ENCODE measurements around the gene LPCAT3. TPM values are rescaled to one million over a fixed set of nuclear protein-coding genes. Genes with fewer than 3 reads are reported as not detected.

Gene LPCAT3
- total and polyA plus RNA-seq, 8 donors = 22.4 to 36.5 (median 32.0) TPM

DNA sequence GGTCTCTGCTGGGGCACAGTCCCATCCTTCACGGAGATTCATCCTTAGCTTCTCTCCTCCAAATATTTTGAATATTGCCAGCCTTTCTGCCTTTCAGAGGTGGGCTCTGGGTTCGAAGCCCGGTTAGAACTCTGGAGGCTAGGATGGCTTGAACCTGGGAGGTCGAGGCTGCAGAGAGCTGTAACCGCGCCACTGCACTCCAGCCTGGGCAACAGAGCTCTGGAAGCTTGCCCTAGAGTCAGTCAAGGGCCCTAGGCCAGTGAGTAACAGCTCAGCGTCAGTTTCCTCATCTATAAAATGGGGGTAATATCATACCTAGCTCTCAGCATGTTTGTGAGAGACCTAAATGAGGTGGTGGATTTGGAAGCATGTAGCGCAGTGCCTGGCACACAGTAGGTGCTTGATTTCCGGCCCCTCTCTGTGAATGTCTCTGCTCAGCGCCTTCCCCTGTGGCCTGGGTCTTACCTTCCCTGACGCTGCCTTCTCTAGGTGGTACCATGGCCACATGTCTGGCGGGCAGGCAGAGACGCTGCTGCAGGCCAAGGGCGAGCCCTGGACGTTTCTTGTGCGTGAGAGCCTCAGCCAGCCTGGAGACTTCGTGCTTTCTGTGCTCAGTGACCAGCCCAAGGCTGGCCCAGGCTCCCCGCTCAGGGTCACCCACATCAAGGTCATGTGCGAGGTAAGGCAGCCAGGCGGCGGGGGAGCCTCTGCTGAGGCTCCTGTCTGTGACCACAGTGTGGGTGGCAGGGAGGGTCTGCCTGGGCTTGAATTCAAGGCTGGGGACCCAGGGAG, 63.8 kb downstream of the LPCAT3 start:
- intact Hi-C loops (cut with DNase I) = no loop called here
- DNase-seq = peak in 2 of 6 donors; percentile 12 to 39

DNA sequence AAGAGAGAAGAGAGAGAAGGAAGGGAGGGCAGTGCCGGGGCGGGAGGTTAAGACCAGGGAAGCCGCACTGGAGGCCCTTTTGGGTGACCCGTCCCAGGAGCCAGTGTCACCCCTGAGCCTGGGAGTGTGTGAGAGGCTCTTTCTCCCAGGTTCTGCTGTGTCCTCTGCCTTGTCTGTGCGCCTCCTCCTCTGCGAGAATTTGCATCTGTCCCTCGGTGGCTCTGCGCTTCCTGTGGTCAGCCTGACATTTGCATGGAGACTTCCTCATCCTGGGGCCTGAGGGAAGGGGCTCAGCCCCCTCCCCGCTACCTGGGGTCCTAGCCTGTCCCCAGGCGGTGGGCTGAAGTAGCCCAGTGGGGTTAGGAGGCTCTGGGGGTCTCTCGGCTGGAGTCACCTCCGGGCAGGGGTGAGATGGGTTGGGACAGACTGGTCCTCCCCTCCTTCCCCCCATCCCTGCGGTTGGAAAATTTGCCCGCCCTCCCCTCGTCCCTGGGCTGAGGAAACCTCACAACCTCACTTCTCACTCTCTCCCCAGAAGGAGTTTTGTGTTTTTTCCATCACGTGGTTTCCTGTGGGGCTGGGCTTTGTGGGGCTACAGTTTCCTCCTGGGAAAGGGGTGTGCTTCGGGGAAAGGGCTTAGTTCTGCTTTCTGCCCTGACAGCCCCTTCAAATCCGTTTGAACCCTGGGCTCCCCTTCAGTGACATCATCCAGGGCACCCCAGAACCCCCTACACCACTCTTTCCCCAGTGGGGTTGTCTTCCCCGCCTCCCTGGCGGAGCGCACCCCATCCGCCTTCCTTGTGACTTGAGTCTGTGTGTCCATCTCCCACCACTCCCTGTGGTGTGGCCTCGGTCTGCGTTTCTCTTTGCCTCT, 64.6 kb downstream of the LPCAT3 start:
- FAIRE-seq (no peak), ATAC-seq (peak in 3 of 4 donors; percentile 33 to 65 (median 48)), DNase-seq (peak in 4 of 6 donors; percentile 23 to 63 (median 46))
- intact Hi-C loops (cut with DNase I) = no loop called here
- 79 to 81% methylated on average over 24 of the region's 24 CpGs for WGBS, 2 donors
- H3K9me3 ChIP-seq = no peaks in the 10 kb centered on the region
- H3K27me3 ChIP-seq = no peaks in the 10 kb centered on the region
- peak overlapping the region in 2 of 4 donors; percentile 47 to 52 for H3K27ac ChIP-seq
- H3K4me1 ChIP-seq = peaks cover 0 to 3% (median 0%) of the 10 kb centered on the region in 3 donors
- peak overlapping the region in 1 of 4 donors; percentile 38 for H3K4me3 ChIP-seq
- H3K36me3 ChIP-seq = no peaks in the 10 kb centered on the region
- TF ChIP-seq, protein P1, sequence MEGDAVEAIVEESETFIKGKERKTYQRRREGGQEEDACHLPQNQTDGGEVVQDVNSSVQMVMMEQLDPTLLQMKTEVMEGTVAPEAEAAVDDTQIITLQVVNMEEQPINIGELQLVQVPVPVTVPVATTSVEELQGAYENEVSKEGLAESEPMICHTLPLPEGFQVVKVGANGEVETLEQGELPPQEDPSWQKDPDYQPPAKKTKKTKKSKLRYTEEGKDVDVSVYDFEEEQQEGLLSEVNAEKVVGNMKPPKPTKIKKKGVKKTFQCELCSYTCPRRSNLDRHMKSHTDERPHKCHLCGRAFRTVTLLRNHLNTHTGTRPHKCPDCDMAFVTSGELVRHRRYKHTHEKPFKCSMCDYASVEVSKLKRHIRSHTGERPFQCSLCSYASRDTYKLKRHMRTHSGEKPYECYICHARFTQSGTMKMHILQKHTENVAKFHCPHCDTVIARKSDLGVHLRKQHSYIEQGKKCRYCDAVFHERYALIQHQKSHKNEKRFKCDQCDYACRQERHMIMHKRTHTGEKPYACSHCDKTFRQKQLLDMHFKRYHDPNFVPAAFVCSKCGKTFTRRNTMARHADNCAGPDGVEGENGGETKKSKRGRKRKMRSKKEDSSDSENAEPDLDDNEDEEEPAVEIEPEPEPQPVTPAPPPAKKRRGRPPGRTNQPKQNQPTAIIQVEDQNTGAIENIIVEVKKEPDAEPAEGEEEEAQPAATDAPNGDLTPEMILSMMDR (IDR thresholded peaks at IDR 0.05) = no peak

More for the DNA sequence above, 63.8 kb downstream of the LPCAT3 start:
- no peak for ATAC-seq
- Histone ChIP-seq H3K4me3 (no peak overlapping the region), H3K4me1 (peaks cover 0 to under 1% (median 0%) of the 10 kb centered on the region in 3 donors), H3K27me3 (no peaks in the 10 kb centered on the region), H3K9me3 (no peaks in the 10 kb centered on the region), H3K27ac (peak overlapping the region in 2 of 4 donors; percentile 8 to 47), H3K36me3 (no peaks in the 10 kb centered on the region)
- 80% methylated on average over 21 of the region's 21 CpGs for WGBS, 2 donors
- TF ChIP-seq, protein P1 (IDR thresholded peaks at IDR 0.05) = no peak
- no peak for FAIRE-seq

DNA sequence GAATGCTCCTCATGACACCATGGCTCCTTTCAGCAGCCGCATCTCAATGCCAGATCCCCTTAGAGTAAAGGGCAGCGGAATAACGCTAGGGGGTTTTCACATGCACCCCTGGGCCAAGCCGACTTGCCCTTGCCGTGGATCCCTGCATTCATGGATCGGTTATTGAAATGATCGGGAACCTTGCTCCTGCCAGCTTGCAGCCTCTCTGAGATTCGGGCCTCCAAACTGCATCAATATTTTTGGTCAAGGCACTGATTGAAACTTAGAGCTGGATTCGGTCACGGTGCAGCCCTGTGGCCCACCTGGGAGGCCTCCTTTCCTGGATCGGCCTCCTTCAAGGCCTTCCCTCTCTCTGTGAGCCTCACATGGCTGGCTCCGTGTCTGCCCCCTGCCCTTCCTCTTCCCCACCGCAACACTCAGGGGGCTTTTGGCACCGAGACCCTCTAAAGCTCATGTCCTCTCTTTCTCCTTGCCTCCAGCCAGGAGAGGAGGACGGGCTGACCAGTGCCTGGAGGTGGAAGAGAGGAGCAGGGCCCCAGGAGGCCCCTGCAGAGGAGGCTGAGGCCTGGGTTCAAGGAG, 65.3 kb downstream of the LPCAT3 start:
- no peaks in the 10 kb centered on the region for H3K9me3 ChIP-seq
- H3K36me3 ChIP-seq = no peaks in the 10 kb centered on the region
- peak overlapping the region in 1 of 4 donors; percentile 38 for H3K4me3 ChIP-seq
- intact Hi-C loops (cut with DNase I) = no loop called here
- peak overlapping the region in 2 of 4 donors; percentile 5 to 52 for H3K27ac ChIP-seq
- WGBS, 2 donors = 88 to 90% methylated on average over 15 of the region's 15 CpGs
- DNase-seq = peak in 3 of 6 donors; percentile 10 to 39 (median 30)
- H3K4me1 ChIP-seq = peaks cover 0 to 3% (median 0%) of the 10 kb centered on the region in 3 donors
- no peak for FAIRE-seq
- no peaks in the 10 kb centered on the region for H3K27me3 ChIP-seq
- ATAC-seq = no peak
- TF ChIP-seq, protein P1 (IDR thresholded peaks at IDR 0.05) = no peak

DNA sequence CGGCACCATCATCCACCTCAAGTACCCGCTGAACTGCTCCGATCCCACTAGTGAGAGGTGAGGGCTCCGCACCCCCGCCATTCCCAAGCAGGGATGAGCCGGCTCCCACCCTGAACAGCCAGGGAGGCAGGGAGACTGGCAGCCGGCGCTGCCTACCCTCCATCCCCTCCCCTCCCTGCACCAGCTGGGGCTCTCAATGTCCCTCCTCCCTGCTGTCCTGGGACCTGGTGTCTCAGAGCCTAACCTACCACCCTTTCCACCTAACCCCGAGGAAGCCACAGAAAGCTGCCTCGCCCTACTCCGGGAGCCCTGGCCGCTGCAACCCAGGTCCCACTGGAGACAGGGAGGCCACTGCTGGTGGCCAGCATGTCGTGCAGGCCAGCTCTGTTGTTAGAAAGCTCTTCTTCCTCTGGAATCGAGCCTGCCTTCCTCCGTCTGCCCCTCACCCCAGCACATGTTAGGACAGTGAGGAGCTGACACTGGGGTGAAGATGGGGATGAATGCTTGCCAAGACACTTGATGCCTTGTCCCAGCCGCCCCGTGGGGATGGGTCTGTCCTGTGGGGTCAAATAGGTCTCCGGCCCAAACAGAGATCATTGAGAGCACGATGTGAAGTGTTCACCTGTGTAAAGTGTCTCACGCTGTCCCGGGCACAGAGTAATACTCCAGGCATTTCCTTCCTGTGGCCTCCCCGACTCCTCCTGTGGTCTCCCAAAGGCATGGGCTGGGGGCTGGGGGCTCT, 66.0 kb downstream of the LPCAT3 start:
- H3K27ac ChIP-seq = peak overlapping the region in 2 of 4 donors; percentile 17 to 53

More for the DNA sequence above, 66.0 kb downstream of the LPCAT3 start:
- Histone ChIP-seq H3K36me3 (no peaks in the 10 kb centered on the region), H3K27me3 (no peaks in the 10 kb centered on the region), H3K4me1 (peaks cover 0 to 3% (median 0%) of the 10 kb centered on the region in 3 donors), H3K9me3 (no peaks in the 10 kb centered on the region), H3K4me3 (peak overlapping the region in 1 of 4 donors; percentile 38)
- 82 to 84% methylated on average over 21 to 22 of the region's 22 CpGs for WGBS, 2 donors
- FAIRE-seq = no peak
- TF ChIP-seq, protein P1 (IDR thresholded peaks at IDR 0.05) = no peak
- intact Hi-C loops (cut with DNase I) = no loop called here
- peak in 4 of 6 donors; percentile 18 to 67 (median 31) for DNase-seq
- no peak for ATAC-seq
